Adipose tissue (tissue), 3 donors: ENCODE data around the gene PCSK2. TPM values are rescaled to one million over a fixed set of nuclear protein-coding genes. Genes with fewer than 3 reads are reported as not detected.

Source experiments
- H3K27ac ChIP-seq: one replicate; pipeline ENCODE4 v1.5.1; 2013; ENCODE audit warnings: low read depth, low read length
- WGBS, 3 donors: extraction: QIAGEN DNeasy Blood & Tissue Kit; methylation state at CpG; one replicate each; pipeline ENCODE4 v1.1.7; 2013; 5-methylcytosine and 5-hydroxymethylcytosine counted together
- polyA plus RNA-seq, 3 donors: library from polyadenylated mRNA; stranded (reverse); fragments of 200-250 nt; gene quantifications; one replicate each; pipeline ENCODE4 v1.2.3, GENCODE V29; 2013
- donor health status: healthy with polysubstance abuse.
- donor health status: Bipolar disorder and iron deficiency.
- donor health status: healthy.

PCSK2 gene
- polyA plus RNA-seq, 3 donors: 0.04 to 4.2 (median 0.45) TPM

DNA sequence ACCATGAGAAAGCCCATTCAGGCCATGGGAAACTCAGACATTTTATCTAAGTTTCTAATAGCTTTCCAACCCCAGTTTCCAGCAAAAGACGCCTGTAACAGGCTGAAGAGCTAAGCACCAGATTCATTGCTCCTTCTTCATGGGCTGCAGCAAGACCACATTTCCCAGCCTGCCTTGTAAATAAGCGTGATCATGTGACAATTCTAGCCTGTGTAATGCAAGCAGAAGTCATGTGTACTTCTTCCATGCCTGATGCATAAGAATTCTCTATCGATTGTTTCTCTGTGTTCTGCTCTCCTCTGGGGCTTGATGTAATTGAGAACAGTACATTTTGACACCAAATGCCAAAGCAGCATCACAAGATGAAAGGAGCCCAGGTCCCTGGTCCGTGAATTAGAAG, 6.8 kb downstream of the PCSK2 start:
- H3K27ac ChIP-seq: no peak overlapping the region
- WGBS, 3 donors: 70 to 77% (median 75%) methylated on average over 4 of the region's 4 CpGs

DNA sequence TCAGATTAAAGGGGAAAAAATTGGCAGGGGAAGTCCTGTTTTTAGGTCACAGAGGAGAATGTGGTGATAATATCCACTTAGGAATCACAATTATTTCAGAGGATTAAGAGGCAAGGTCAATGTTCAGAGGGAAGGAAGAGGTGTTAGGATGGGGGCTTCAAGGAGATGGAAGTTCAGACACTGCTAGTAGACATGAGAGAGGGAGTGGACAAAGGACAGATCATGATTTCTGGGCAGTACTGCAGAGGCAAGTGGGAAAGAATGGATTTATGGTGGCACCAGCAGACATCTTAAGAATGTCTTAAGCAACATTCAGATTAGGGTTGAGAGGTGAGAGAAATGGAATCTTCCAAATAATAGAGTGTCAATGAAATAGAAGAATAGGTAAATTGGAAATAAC, 9.9 kb downstream of the PCSK2 start:
- no peak overlapping the region for H3K27ac ChIP-seq

DNA sequence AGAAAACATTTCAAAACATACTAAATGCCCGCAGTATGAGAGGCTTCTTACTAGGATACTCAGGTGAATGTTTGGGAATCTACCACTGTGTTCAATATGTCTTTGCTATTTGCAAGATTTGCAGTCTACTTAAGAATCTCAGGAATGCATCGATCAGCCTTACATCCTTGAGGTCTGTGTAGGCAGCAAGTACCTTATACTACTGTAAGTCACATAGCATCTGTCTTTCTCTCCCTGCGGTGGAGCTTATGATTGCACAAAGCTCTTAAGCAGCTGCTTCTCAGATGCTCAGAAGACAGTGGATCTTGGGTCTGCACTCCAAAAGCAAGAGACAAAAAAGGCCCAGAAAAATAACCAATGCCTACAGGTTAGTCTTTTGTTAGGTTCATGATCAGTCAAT, 21.4 kb downstream of the PCSK2 start:
- 79 to 82% (median 80%) methylated on average over 3 of the region's 3 CpGs for WGBS, 3 donors
- no peak overlapping the region for H3K27ac ChIP-seq

DNA sequence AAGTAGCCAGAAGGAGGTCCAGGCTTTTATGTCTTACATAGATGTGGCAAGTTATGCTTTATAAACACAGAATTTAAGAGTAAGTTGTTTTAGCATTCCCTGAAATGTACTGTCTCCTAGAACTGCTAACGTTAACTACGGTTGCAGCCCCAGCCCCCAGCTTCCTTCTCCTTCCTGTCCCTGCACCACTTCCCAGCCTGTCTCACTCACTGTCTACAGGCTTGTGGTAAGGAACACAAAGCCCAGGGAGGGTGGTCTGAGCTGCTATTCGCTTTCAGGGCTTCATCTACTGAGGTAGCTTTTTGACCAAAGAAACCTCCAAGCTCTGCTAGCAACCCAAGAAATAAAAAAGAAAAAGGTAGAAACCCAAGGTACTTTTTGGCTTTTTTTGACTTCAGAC, 35.9 kb downstream of the PCSK2 start:
- no peak overlapping the region for H3K27ac ChIP-seq
- 11 to 24% (median 19%) methylated on average over 3 of the region's 3 CpGs for WGBS, 3 donors

DNA sequence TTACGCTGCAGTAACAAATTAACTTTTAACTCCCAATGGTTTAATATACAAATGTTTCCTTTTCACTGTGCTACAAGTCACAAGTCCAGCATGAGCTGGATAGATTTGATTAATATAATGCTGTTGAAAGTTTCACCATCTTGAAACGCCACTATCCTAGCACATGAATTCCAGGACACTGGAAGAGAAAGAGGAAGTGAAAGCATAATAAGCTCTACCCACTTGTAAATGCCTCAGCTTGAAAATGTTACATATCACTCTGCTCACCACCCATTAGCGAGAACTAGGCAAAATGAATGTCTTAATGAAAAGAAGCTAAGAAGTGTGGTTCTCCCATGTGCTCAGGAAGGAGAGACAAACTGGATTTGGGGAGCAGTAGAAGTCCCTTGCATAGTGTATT, 46.9 kb downstream of the PCSK2 start:
- 80 to 87% (median 82%) methylated on average over 3 of the region's 3 CpGs for WGBS, 3 donors
- H3K27ac ChIP-seq: no peak overlapping the region

DNA sequence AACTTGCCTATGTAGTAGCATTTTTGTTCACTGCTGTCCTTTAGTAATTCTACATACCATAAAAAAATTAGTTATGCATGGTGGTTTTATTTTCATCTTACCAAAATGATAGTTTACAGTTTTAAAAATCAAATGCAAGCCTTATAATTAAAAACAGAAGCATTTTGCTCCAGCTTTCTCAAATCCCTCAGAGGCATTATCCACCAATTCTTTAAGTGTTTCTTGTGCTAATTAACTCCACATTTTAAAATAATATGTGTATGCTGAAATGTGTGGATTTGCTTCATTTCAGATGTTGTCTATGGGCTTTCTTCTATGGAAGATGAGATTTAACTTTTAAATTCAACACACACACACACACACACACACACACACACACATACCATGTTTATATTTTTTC, 49.3 kb downstream of the PCSK2 start:
- H3K27ac ChIP-seq: no peak overlapping the region

DNA sequence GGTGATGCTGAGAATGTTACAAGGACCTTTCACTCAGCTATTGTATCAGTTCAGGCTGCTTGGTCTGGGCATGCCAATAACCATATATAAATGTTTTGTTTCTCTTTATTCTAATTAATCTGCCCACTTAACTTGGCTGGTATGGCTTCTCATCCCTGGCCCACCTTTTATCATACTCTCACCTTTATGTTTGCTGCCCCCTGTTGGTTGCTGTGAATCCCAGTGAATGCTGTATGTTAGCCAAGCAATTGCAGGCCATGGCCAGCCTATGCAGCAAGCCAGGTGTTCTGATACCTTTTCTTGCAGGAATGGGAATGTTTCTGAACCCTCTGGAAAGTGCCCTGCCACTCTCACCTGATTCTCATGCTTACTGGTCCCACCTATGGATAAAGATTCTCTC, 54.6 kb downstream of the PCSK2 start:
- H3K27ac ChIP-seq: no peak overlapping the region

DNA sequence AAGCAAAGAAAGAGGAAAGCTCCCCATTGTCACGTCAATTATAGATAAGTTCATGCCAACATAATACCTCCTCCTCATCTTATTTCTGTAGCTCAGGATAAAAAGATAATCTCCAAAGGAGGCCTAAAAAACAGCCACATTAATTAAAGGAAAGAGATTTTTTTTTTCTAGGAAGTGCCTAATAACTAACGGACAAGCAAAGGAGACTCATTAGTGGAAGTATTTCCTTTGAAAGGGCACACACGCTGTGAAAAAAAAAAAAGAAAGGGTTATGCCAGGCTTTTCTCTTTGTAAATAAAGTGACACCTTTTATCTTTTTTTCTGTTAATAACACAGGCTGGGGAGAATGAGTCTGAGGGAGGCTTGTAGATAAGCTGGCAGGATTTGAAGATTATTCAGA, 55.7 kb downstream of the PCSK2 start:
- WGBS, 3 donors: 55 to 64% (median 59%) methylated on average over 3 of the region's 3 CpGs
- H3K27ac ChIP-seq: no peak overlapping the region

DNA sequence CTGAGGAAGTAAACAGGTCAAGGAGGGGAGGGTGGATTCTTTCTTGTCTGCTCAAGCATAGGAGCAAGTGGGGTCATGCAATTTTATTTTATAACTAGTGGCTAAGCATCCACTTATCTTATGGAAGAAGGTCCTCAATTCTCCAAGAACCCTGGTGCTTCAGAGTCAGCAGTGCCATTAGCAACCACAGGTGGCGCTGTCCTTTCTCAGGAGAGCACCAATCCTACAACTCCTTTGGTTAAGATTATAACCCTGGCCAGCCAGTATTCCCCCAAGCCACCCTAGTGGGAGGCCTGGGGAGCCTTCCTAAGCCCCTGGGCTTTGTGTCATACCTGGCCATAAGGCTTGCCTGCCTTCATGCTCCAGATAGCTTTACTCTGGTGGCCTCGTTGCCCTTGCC, 60.7 kb downstream of the PCSK2 start:
- no peak overlapping the region for H3K27ac ChIP-seq
- WGBS, 3 donors: 64 to 70% (median 69%) methylated on average over 2 of the region's 2 CpGs

DNA sequence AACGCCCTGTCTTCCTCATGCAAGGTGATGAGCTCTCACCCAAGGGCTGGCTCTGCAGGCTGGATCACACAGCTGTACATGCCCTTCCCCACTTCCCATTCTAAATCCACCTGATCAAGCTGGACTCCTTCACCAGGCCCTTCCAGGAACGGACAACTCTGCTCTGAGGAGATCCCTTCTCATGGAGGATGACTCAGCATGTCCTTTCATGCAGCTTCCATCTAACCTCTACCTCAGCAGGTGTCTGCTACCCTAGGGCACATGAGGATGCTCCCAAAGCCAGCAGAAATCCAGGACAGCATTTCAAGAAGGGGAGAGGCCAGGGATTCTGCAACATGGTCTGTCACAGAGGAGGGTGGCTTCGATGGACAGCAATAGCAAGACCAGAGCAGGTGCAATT, 61.2 kb downstream of the PCSK2 start:
- WGBS, 3 donors: 73 to 83% (median 82%) methylated on average over 3 of the region's 3 CpGs
- no peak overlapping the region for H3K27ac ChIP-seq

DNA sequence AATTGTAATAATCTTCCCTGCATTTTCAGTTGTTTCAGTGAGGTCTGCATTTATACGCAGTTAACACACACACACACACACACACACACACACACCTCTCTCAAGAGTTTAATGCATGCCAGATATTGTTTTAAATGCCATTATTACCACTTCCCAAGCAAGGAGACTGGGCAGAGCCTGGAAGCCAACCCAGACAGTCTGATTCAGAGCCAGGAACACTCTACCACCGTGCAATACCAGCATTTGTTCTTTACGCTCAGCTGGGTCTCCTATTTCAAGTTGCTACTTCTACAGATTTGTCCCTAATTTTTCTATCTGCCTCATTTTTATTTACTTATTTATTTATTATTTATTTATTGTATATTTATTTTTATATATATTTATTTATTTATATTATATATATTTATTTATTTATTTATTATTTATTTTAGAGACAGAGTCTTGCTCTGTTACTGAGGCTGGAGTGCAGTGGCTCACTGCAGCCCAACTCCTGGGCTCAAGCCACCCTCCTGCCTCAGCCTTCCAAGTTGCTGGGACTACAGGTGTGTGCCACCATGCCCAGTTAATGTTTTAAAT, 68.4 kb downstream of the PCSK2 start:
- no peak overlapping the region for H3K27ac ChIP-seq
- WGBS, 3 donors: 81 to 92% (median 85%) methylated on average over 3 of the region's 3 CpGs

DNA sequence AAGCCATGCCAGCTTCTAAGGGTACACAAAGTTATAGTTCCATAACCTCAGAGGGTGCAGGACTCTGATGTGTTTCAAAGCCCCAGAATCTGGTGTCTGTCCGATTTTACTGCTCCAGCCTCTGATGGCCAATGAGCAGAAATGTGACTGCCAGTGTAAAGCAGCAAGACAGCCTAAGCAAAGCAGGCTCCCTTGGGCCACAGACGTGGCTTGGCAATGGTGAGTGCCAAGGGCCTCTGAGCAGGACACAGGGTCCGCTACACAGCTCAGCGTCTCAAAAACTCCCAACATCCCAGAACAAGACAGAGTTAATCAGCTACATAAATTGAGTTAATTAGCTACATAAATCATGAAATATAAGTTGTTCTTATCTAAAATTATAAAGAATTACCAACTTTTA, 69.2 kb downstream of the PCSK2 start:
- H3K27ac ChIP-seq: no peak overlapping the region
- 76 to 82% (median 78%) methylated on average over 4 of the region's 4 CpGs for WGBS, 3 donors

DNA sequence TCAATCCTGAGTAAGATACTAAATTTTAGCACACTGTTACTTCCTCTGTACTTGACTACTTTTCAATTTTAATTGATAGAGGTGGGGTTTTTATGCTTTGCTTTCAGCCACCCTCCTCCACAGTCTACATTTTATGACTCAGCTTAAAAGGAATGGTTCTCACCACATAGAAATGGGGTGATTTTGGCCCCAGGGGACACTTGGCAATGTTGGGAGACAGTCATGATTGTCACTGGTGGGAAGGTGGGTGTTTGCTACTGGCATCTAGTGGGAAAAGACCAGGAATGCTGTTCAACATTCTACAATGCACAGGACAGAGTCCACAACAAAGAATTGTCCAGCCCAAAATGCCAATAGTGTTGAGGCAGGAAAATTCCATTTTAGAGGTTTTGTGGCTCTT, 71.3 kb downstream of the PCSK2 start:
- no peak overlapping the region for H3K27ac ChIP-seq

DNA sequence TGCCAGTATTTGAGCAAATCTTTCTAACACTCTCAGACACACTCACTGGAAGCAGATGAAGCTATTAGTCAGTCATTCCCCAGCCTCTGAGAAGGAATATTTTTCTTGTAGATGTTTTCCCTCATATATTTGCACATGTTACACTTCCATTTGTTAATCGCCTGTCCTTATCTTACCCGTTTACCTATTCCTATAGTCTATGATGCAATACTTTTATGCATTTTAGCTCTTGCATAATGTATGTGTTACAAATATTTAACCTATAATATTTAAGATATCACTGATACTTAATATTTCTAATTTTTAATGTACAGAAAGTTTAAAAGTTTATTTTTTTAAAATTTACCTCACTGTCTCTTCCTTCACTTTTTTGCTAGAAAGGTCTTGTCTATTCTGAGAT, 71.9 kb downstream of the PCSK2 start:
- H3K27ac ChIP-seq: no peak overlapping the region
- WGBS, 3 donors: 78 to 88% (median 79%) methylated on average over 2 of the region's 2 CpGs

DNA sequence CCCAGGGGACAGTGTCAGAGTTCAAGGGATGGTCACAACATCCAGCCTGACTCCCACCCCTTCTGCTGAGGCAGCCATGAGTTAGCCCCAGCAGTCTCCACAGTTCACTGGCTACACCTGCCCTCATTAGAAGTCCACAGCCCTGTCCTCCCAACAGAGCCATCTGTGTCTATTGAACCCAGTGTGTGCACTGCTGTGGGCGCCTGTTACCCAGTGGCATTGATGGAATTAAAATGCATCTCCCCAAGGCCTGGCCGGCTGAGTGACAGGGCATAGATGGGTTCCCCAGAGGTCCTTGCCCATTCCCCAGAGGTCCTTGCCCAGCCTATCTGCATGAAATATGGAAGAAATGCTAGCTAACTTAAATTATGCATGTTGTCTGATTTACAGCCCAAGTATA, 73.3 kb downstream of the PCSK2 start:
- WGBS, 3 donors: 79 to 90% (median 84%) methylated on average over 2 of the region's 2 CpGs

DNA sequence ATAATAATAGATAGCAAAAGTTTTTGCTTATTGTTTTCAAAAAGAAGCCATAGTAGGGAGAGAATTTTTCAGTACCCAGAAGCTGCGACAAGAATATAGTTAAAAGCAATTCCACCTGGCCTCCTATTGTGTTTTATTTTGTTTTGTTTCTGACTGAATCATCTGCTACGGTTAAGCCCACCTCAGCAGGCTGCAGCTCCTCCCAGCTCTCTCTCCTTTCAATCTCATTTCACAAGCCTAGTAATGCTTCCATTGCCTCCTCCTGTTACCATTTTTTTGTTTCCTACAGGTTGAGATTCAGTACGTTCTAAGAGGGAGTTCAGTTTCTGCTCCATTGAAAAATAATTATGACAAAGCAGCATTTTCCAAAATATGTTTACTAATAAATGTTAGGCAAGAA, 77.9 kb downstream of the PCSK2 start:
- WGBS, 3 donors: 44 to 46% (median 46%) methylated on average over 3 of the region's 3 CpGs
- H3K27ac ChIP-seq: no peak overlapping the region

More for the DNA sequence above, 73.3 kb downstream of the PCSK2 start:
- no peak overlapping the region for H3K27ac ChIP-seq

DNA sequence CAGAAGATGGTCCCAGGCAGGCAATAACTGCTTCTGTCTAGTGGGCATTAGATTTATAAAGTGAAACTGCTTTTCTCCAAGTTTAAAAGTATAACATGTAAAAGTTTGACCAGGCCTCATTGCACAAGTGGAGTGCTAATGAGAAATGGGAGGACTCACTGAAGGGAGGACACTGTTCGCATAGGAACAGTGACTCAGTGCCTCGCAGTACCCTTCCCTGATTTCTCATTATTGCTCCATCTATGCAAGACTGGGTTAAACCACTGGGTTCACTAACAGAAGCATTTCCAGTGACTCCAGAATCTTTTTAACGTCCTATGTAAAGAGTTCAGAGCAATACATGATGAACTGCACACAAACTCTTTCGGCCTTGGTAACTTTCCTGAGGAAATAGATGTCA, 79.6 kb downstream of the PCSK2 start:
- WGBS, 3 donors: 77 to 84% (median 82%) methylated on average over 4 of the region's 4 CpGs
- no peak overlapping the region for H3K27ac ChIP-seq

DNA sequence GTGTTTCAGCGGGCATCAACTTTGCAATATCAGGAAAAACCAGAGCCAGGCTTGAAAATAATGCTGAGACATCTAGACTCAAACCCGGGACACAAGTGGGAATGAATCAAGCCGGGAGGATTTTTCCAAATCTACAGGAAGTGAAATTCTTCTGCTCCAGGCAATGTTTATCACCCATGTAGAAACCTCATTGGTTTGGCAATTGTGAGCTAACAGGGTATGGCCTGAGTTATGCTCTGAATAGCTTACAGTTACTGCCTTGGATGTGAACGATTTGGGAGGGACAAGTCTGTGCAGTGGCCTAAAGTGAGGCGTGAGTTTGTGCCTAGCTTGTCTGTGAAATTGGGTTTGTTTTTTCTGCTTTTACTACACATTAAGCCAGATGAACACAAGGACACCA, 87.4 kb downstream of the PCSK2 start:
- 65 to 75% (median 74%) methylated on average over 5 of the region's 5 CpGs for WGBS, 3 donors
- H3K27ac ChIP-seq: no peak overlapping the region

DNA sequence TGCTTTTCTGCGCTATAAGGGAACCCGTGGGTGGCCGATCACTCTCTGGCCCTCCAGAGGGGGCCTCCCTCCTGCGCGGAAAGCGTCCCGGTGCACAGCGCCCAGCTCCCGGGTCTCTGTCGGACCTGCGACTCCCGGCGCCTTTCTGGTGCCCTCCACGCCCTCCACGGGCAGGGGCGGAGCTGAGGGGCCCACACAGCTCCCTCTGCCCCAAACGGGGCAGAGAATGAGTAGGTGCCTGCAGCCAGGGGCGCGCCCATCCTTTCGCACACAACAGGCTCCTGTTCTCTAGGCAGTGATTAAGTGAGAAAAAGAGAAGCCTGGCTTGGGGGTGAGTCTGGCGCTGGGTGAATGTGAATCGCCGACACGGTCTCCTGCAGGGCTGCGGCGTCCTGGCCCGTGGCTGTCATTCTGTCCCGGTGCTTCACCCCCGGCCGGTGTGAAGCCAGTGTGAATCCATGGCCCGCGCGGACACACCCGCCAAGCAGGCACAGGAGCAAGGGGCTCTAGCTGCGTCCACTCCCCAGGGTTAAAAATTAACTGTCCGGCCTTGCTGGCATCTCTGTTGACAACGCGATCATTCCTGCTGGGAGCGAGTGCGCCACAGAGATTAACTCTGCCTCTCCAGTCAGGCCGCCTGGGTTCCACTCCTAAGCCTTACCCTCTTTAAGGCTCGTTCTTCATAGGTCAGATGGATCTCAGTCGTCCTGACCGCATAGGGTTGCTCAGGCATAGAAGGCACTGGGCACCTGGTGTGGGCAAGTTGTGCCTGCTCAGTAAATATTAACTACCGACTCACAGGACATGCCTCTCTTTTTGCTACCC, 88.8 kb downstream of the PCSK2 start:
- 7 to 14% (median 8%) methylated on average over 45 of the region's 45 CpGs for WGBS, 3 donors

DNA sequence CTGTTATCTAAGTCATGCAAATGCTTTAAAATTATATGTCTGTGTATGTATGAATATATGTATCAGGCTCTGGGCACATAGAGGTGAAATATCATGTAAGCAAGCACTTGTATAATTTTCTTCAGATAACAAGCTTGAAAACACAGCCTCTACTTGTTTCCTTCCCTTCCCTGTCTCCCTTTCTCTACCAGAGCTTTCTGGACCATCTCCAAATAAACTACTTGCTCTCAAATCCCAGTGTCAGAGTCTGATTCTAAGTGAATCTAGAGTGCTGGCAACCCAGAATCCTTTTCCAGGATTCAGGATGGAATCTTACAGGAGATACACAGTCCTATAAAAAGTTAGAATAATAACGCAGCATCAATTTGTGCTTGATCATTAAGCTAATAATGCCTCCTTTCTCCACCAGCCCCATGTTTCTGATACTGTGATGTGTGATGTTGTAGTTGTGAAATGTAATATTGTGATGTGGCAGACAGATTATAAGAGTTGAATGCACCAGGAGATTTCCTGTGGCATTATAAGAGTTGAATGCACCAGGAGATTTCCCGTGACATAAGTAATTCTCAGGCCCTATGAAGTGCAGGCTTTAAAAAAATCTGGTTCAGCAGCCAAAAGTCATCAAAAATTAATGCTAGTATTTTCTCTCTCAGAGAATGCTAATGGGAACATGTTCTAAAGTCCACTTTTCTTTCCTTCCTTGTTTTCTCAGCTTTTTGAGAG, 89.6 kb downstream of the PCSK2 start:
- 64 to 78% (median 75%) methylated on average over 2 of the region's 2 CpGs for WGBS, 3 donors
- H3K27ac ChIP-seq: no peak overlapping the region

More for the DNA sequence above, 88.8 kb downstream of the PCSK2 start:
- no peak overlapping the region for H3K27ac ChIP-seq
